Measurements from ENCODE around the gene MTO1. TPM values are rescaled to one million over a fixed set of nuclear protein-coding genes. Genes with fewer than 3 reads are reported as not detected.

Gene MTO1, protein sequence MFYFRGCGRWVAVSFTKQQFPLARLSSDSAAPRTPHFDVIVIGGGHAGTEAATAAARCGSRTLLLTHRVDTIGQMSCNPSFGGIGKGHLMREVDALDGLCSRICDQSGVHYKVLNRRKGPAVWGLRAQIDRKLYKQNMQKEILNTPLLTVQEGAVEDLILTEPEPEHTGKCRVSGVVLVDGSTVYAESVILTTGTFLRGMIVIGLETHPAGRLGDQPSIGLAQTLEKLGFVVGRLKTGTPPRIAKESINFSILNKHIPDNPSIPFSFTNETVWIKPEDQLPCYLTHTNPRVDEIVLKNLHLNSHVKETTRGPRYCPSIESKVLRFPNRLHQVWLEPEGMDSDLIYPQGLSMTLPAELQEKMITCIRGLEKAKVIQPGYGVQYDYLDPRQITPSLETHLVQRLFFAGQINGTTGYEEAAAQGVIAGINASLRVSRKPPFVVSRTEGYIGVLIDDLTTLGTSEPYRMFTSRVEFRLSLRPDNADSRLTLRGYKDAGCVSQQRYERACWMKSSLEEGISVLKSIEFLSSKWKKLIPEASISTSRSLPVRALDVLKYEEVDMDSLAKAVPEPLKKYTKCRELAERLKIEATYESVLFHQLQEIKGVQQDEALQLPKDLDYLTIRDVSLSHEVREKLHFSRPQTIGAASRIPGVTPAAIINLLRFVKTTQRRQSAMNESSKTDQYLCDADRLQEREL
- 28.9 and 38.9 TPM in 2 replicates for total RNA-seq

GRCh38 chr6:73461537-73462350 is at the start of gene MTO1:
Gene MTO1, plus strand, starts transcription at chr6:73461737. Its CDS starts 118 bp downstream, at chr6:73461855.

GRCh38 chr6:73452107-73452461 is 9.5 kb upstream of the MTO1 start, which contains the start of gene CGAS:
Gene CGAS, minus strand, starts transcription at chr6:73452297. Its CDS starts 116 bp downstream, at chr6:73452181.

DNA sequence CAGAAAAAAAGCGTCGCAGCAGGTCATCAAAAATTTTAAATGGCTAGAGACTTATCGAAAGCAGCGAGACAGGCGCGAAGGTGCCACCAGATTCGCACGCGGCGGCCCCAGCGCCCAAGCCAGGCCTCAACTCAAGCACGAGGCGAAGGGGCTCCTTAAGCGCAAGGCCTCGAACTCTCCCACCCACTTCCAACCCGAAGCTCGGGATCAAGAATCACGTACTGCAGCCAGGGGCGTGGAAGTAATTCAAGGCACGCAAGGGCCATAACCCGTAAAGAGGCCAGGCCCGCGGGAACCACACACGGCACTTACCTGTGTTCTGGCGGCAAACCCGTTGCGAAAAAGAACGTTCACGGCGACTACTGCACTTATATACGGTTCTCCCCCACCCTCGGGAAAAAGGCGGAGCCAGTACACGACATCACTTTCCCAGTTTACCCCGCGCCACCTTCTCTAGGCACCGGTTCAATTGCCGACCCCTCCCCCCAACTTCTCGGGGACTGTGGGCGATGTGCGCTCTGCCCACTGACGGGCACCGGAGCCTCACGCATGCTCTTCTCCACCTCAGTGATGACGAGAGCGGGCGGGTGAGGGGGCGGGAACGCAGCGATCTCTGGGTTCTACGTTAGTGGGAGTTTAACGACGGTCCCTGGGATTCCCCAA is 59.3 kb downstream of the MTO1 start, which contains the start of gene EEF1A1:
EEF1A1 (minus strand) TSS at position 345 of the 663 bp plus-strand sequence. CDS start 1,006 bp downstream, outside the sequence.

Small RNAs within 50 kb of the gene (small RNA-seq; reads per million reads assigned to genes)
- gene AL603910.2 (not detected), gene RN7SL827P (not detected), gene RNU6-975P (not detected)

Other genes with a start within 250 kb of the MTO1 start
- 1.1 TPM in 1 of 2 replicates, not detected in the other for gene KHDC1L, start 236.2 kb upstream of the MTO1 start, total RNA-seq
- gene KHDC1, start 198.5 kb upstream of the MTO1 start, total RNA-seq: 3.8 and 3.9 TPM in 2 replicates
- not detected in 2 replicates for gene DPPA5, start 107.5 kb upstream of the MTO1 start, total RNA-seq
- gene KHDC3L, start 99.1 kb upstream of the MTO1 start, total RNA-seq: not detected in 2 replicates
- gene OOEP, start 91.8 kb upstream of the MTO1 start, total RNA-seq: 0.16 TPM in 1 of 2 replicates, not detected in the other
- gene DDX43, start 66.9 kb upstream of the MTO1 start, total RNA-seq: 0.81 and 1.8 TPM in 2 replicates
- 6.0 and 7.3 TPM in 2 replicates for gene CGAS, start 9.4 kb upstream of the MTO1 start, total RNA-seq
- 16,627 and 17,489 TPM in 2 replicates for gene EEF1A1, start 59.3 kb downstream of the MTO1 start, total RNA-seq
- gene SLC17A5, start 192.3 kb downstream of the MTO1 start, total RNA-seq: 39.1 and 53.9 TPM in 2 replicates
- gene CD109, start 234.5 kb downstream of the MTO1 start, total RNA-seq: 170 and 206 TPM in 2 replicates